HCT116 (cell line): ENCODE results near the gene SLC35F1. TPM values are rescaled to one million over a fixed set of nuclear protein-coding genes. Genes with fewer than 3 reads are reported as not detected.

Experiments used
- ATAC-seq: fragments of 200-7000 bp; cut with Tn5 transposase; 2 replicates; pipeline ENCODE4 v1.9.1; 2020; ENCODE audit warnings: mild to moderate bottlenecking, moderate library complexity
- BruUV-seq: library from RNA; stranded (reverse); fragments of 400-500 nt; replicated peaks from 2 replicates; lab custom pipeline; 2021; lab: Mats Ljungman, UMichigan
- CTCF ChIA-PET: fragments of 300-600 bp; sonication (Branson Sonifier 250); formaldehyde crosslinking; loops from one replicate; lab custom pipeline; 2021; ENCODE audit warnings: antibody characterized with exemption; lab: Charles Lee
- POLR2A ChIA-PET: fragments of 300-600, 350-600 bp; sonication (Branson Sonifier 250); formaldehyde crosslinking; loops from one replicate; lab custom pipeline; 2021; ENCODE audit warnings: antibody characterized with exemption; lab: Charles Lee
- RAD21 ChIA-PET, 2 experiments: fragments of 300-600 bp; sonication (Branson Sonifier 250); formaldehyde crosslinking; loops; one replicate each; lab custom pipeline; 2023; ENCODE audit warnings: low total read pairs in 2 of 2; ENCODE audit not compliant: uncharacterized antibody in 2 of 2, unreplicated experiment in 2 of 2, low non-redundant PET in 1 of 2; lab: Charles Lee
- DNase-seq: peaks from one replicate; pipeline ENCODE4 v3.0.0-alpha.2; 2010; ENCODE audit warnings: low read depth, low spot score
- H2AFZ ChIP-seq: fragments of 200-600 bp; shearing (Covaris generic), sonication (generic); 2 replicates; pipeline ENCODE4 v1.6.1; 2017; ENCODE audit warnings: low read depth, mixed run types, mixed read lengths, antibody characterized with exemption, low read length; ENCODE audit not compliant: poor library complexity, severe bottlenecking
- H3K27ac ChIP-seq: 2 replicates; pipeline ENCODE4 v1.5.1; 2012; ENCODE audit warnings: low read depth, low read length
- H3K27me3 ChIP-seq: fragments of 200-600 bp; sonication (generic); 2 replicates; pipeline ENCODE4 v1.6.1; 2016; ENCODE audit warnings: mixed run types, low read length, mixed read lengths; ENCODE audit not compliant: insufficient read depth
- H3K36me3 ChIP-seq, 2 experiments: fragments of 200-500 bp in 1 of 2; fragments of 200-600 bp in 1 of 2; sonication (Bioruptor generic) in 1 of 2; sonication (generic) in 1 of 2; 2 replicates each; pipeline versions ENCODE4 v1.5.1 to v1.6.1; 2014 to 2016; ENCODE audit warnings: low read length in 2 of 2, inconsistent platforms in 1 of 2, mixed read lengths in 1 of 2, mixed run types in 1 of 2; ENCODE audit not compliant: insufficient read depth in 2 of 2, control insufficient read depth in 1 of 2
- H3K4me1 ChIP-seq, 2 experiments: fragments of 200-600 bp in 1 of 2; sonication (generic) in 1 of 2; 2 replicates each; pipeline versions ENCODE4 v1.5.1 to v1.6.1; 2012 to 2017; ENCODE audit warnings: low read length in 2 of 2, inconsistent platforms in 1 of 2, mild to moderate bottlenecking in 1 of 2, mixed read lengths in 1 of 2, mixed run types in 1 of 2, moderate library complexity in 1 of 2; ENCODE audit not compliant: insufficient read depth in 2 of 2, control insufficient read depth in 1 of 2
- H3K4me2 ChIP-seq: fragments of 200-600 bp; sonication (generic); 2 replicates; pipeline ENCODE4 v1.6.1; 2017; ENCODE audit warnings: mixed run types, low read length, mixed read lengths
- H3K4me3 ChIP-seq, 2 experiments: fragments of 200-600 bp in 1 of 2; sonication (generic) in 1 of 2; replicated peaks in 1 of 2; 2 replicates each; pipeline ENCODE4 v1.5.1; 2011 to 2016; ENCODE audit warnings: low read length in 2 of 2, control low read depth in 1 of 2, low read depth in 1 of 2, mild to moderate bottlenecking in 1 of 2, mixed read lengths in 1 of 2, mixed run types in 1 of 2
- H3K79me2 ChIP-seq: fragments of 200-600 bp; sonication (generic); 2 replicates; pipeline ENCODE4 v1.6.1; 2017; ENCODE audit warnings: mild to moderate bottlenecking, mixed run types, low read length, moderate library complexity, mixed read lengths; ENCODE audit not compliant: insufficient read depth
- H3K9ac ChIP-seq: fragments of 200-600 bp; sonication (generic); 2 replicates; pipeline ENCODE4 v1.6.1; 2016; ENCODE audit warnings: low read length, mixed read lengths
- H3K9me2 ChIP-seq: fragments of 200-600 bp; sonication (generic), shearing (Covaris generic); 2 replicates; pipeline ENCODE4 v1.6.1; 2017; ENCODE audit warnings: mixed run types, mild to moderate bottlenecking, moderate library complexity; ENCODE audit not compliant: insufficient read depth
- H3K9me3 ChIP-seq, 2 experiments: fragments of 200-500 bp in 1 of 2; fragments of 200-600 bp in 1 of 2; sonication (Bioruptor generic) in 1 of 2; sonication (generic) in 1 of 2; 2 replicates each; pipeline ENCODE4 v1.6.1; 2014 to 2017; ENCODE audit warnings: low read length in 2 of 2, mixed read lengths in 2 of 2, inconsistent platforms in 1 of 2, low read depth in 1 of 2, mild to moderate bottlenecking in 1 of 2, mixed run types in 1 of 2, moderate library complexity in 1 of 2; ENCODE audit not compliant: control insufficient read depth in 1 of 2, insufficient read depth in 1 of 2
- H4K20me1 ChIP-seq: fragments of 200-600 bp; sonication (generic), shearing (Covaris generic); 2 replicates; pipeline ENCODE4 v1.6.1; 2017; ENCODE audit warnings: mixed run types, mild to moderate bottlenecking, moderate library complexity; ENCODE audit not compliant: insufficient read depth
- CBX3 ChIP-seq: IDR thresholded peaks from 2 replicates; pipeline ENCODE4 v1.6.1; 2012; ENCODE audit warnings: low read depth
- CEBPB ChIP-seq: IDR thresholded peaks from 2 replicates; pipeline ENCODE4 v1.6.1; 2012; ENCODE audit warnings: low read depth
- CTCF ChIP-seq, 3 experiments: fragments of 200-600 bp in 1 of 3; sonication (generic) in 1 of 3; IDR thresholded peaks in 2 of 3; conservative IDR thresholded peaks in 1 of 3; 2 replicates each; pipeline ENCODE4 v1.5.1; 2012 to 2017; ENCODE audit warnings: low read depth in 2 of 3, low read length in 2 of 3, antibody characterized with exemption in 1 of 3, borderline replicate concordance in 1 of 3, control low read depth in 1 of 3, mild to moderate bottlenecking in 1 of 3, mixed read lengths in 1 of 3, mixed run types in 1 of 3, moderate library complexity in 1 of 3; ENCODE audit not compliant: insufficient read depth in 1 of 3
- EGR1 ChIP-seq: IDR thresholded peaks from 2 replicates; pipeline ENCODE4 v1.6.1; 2012; ENCODE audit warnings: low read depth
- ELF1 ChIP-seq: IDR thresholded peaks from 2 replicates; pipeline ENCODE4 v1.6.1; 2012; ENCODE audit warnings: low read depth, borderline replicate concordance
- EZH2 ChIP-seq: fragments of 200-600 bp; sonication (generic); IDR thresholded peaks from 2 replicates; pipeline ENCODE4 v1.6.1; 2017; ENCODE audit warnings: antibody characterized with exemption, mixed run types
- EZH2phosphoT487 ChIP-seq: fragments of 200-600 bp; IDR thresholded peaks from 2 replicates; pipeline ENCODE4 v1.6.1; 2018; ENCODE audit warnings: antibody characterized with exemption, borderline replicate concordance
- FOSL1 ChIP-seq: IDR thresholded peaks from 2 replicates; pipeline ENCODE4 v1.6.1; 2012; ENCODE audit warnings: low read depth
- JUND ChIP-seq: IDR thresholded peaks from 2 replicates; pipeline ENCODE4 v1.6.1; 2012
- MAX ChIP-seq: IDR thresholded peaks from 2 replicates; pipeline ENCODE4 v1.6.1; 2012
- POLR2A ChIP-seq: IDR thresholded peaks from 2 replicates; pipeline ENCODE4 v1.7.0; 2011; ENCODE audit warnings: borderline replicate concordance; ENCODE audit not compliant: insufficient read depth, insufficient read length; ENCODE audit errors: extremely low read depth
- POLR2AphosphoS5 ChIP-seq: IDR thresholded peaks from 2 replicates; pipeline ENCODE4 v1.6.1; 2011; ENCODE audit warnings: mild to moderate bottlenecking, low read depth, low read length, moderate library complexity
- RAD21 ChIP-seq: IDR thresholded peaks from 2 replicates; pipeline ENCODE4 v1.6.1; 2012; ENCODE audit warnings: low read depth, mild to moderate bottlenecking
- SIN3A ChIP-seq: IDR thresholded peaks from 2 replicates; pipeline ENCODE4 v1.6.1; 2012; ENCODE audit warnings: low read depth
- SRF ChIP-seq: IDR thresholded peaks from 2 replicates; pipeline ENCODE4 v1.6.1; 2012; ENCODE audit warnings: low read depth
- TCF7L2 ChIP-seq: IDR thresholded peaks from 2 replicates; pipeline ENCODE4 v1.7.0; 2011; ENCODE audit warnings: borderline replicate concordance, inconsistent platforms; ENCODE audit not compliant: insufficient read depth, insufficient read length; ENCODE audit errors: extremely low read depth
- YY1 ChIP-seq: IDR thresholded peaks from 2 replicates; pipeline ENCODE4 v1.6.1; 2011; ENCODE audit warnings: low read length, low read depth, moderate library complexity, mild to moderate bottlenecking; ENCODE audit not compliant: insufficient replicate concordance; ENCODE audit errors: extremely low read depth
- ZBTB33 ChIP-seq: IDR thresholded peaks from 2 replicates; pipeline ENCODE4 v1.6.1; 2011; ENCODE audit warnings: mild to moderate bottlenecking, low read length, moderate library complexity; ENCODE audit not compliant: insufficient replicate concordance; ENCODE audit errors: extremely low read depth
- ZFX ChIP-seq: fragments of 450-650 bp; IDR thresholded peaks from 2 replicates; pipeline ENCODE4 v1.6.1; 2017
- ZNF274 ChIP-seq: fragments of 200-500 bp; sonication (Bioruptor generic); IDR thresholded peaks from 2 replicates; pipeline ENCODE4 v1.6.1; 2014; ENCODE audit warnings: mild to moderate bottlenecking, low read depth, low read length, inconsistent platforms
- intact Hi-C: fragments of 100-400 bp; cut with micrococcal nuclease; formaldehyde crosslinking; loops from 2 replicates; pipeline ENCODE4 v1.10.0; 2022
- total RNA-seq: library from RNA; stranded (reverse); gene quantifications from one replicate; pipeline ENCODE4 v1.2.1, GENCODE V29; 2021; ENCODE audit not compliant: unreplicated experiment
- TF ChIP-seq, protein P1 (sequence below): IDR thresholded peaks from 2 replicates; pipeline ENCODE4 v1.6.1; 2012

SLC35F1 gene
- total RNA-seq, 1 experiment from 2014 or later = 0.07 TPM

DNA sequence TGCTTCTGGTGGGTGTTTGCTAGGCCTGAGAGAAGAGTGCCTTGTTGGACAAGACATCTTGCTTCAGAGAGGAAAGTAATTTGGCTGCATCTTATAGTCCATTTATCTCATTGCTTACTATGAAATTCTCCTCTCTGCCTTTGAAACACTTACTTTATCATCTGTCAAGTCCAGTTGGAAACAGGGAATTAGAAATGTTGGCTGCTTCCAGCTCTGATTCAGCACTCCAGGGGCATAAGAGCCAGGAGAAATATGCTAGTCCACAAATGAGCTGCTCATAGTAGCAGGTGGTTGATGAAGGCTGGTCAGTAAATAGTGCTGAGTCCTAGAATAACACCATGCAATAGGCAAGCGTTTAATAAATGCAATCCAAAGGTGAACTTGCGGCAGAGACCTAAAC, 227.1 kb downstream of the SLC35F1 start (continued):
- TF ChIP-seq CEBPB (no peak), JUND (no peak), ELF1 (no peak), RAD21 (no peak)

- Histone ChIP-seq H3K36me3 (no peaks in the 10 kb centered on the region), H3K4me1 (no peaks in the 10 kb centered on the region), H3K79me2 (no peaks in the 10 kb centered on the region), H3K27ac (no peak overlapping the region), H3K4me3 (no peak overlapping the region), H3K27me3 (no peaks in the 10 kb centered on the region), H4K20me1 (no peaks in the 10 kb centered on the region), H3K9ac (no peak overlapping the region), H2AFZ (no peak overlapping the region), H3K9me2 (no peaks in the 10 kb centered on the region), H3K4me2 (no peak overlapping the region), H3K9me3 (no peaks in the 10 kb centered on the region)
- no peak for ATAC-seq
- ChIA-PET POLR2A (no interaction called here), CTCF (no interaction called here), RAD21 (no interaction called here)
- TF ChIP-seq SIN3A = no peak
- TF ChIP-seq CTCF (IDR thresholded peaks at IDR 0.05 in 2 of 3, conservative IDR thresholded peaks at IDR 0.05 in 1 of 3; ENCODE audit: borderline replicate concordance in 1 of 3, insufficient read depth in 1 of 3, low read depth in 2 of 3, low read length in 2 of 3) = no peak
- no peak for TF ChIP-seq ZFX
- no peak for TF ChIP-seq EZH2
- TF ChIP-seq YY1 = no peak
- TF ChIP-seq MAX = no peak
- TF ChIP-seq, protein P1, sequence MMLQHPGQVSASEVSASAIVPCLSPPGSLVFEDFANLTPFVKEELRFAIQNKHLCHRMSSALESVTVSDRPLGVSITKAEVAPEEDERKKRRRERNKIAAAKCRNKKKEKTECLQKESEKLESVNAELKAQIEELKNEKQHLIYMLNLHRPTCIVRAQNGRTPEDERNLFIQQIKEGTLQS = no peak
- TF ChIP-seq TCF7L2 = no peak
- TF ChIP-seq EGR1 = no peak
- no peak for TF ChIP-seq ELF1
- TF ChIP-seq FOSL1 = no peak
- TF ChIP-seq POLR2A = no peak
- no peak for TF ChIP-seq RAD21
- no peak for TF ChIP-seq CBX3
- no peak for TF ChIP-seq SRF
- TF ChIP-seq EZH2phosphoT487 = no peak
- TF ChIP-seq POLR2AphosphoS5 = no peak
- TF ChIP-seq ZNF274 = no peak
- no peak for TF ChIP-seq JUND
- TF ChIP-seq ZBTB33 = no peak
- DNase-seq = no peak
- intact Hi-C loops = no loop called here
- BruUV-seq = no TSS peak
Observed at GRCh38 chr6:118134736-118135135, 227.7 kb downstream of the SLC35F1 start.
